BJ (cell line): ENCODE measurements around the gene NECAB3. TPM values are rescaled to one million over a fixed set of nuclear protein-coding genes. Genes with fewer than 3 reads are reported as not detected.

ENCODE experiments used
- CTCF ChIA-PET: fragments of 350-600 bp; formaldehyde crosslinking; extraction: SDS; loops from one replicate; lab custom pipeline; 2021; ENCODE audit warnings: antibody characterized with exemption, inconsistent platforms; lab: Yijun Ruan, JAX
- POLR2A ChIA-PET: fragments of 300-600 bp; sonication (Branson Sonifier 250); formaldehyde crosslinking; extraction: SDS; loops from one replicate; lab custom pipeline; 2021; ENCODE audit warnings: antibody characterized with exemption; lab: Charles Lee
- DNase-seq: peaks from one replicate; pipeline ENCODE4 v3.0.0-alpha.2; 2011; ENCODE audit warnings: low read depth
- H3K27me3 ChIP-seq: 2 replicates; pipeline ENCODE4 v1.6.0; 2011; ENCODE audit warnings: low read length; ENCODE audit not compliant: control insufficient read depth, insufficient read depth
- H3K36me3 ChIP-seq: 2 replicates; pipeline ENCODE4 v1.5.1; 2011; ENCODE audit warnings: low read length; ENCODE audit not compliant: control insufficient read depth, insufficient read depth
- H3K4me3 ChIP-seq: 2 replicates; pipeline ENCODE4 v1.5.1; 2011; ENCODE audit warnings: low read depth, mild to moderate bottlenecking, control low read depth, low read length
- CTCF ChIP-seq: IDR thresholded peaks from 2 replicates; pipeline ENCODE4 v1.5.1; 2011; ENCODE audit warnings: low read depth, mild to moderate bottlenecking, control low read depth, inconsistent platforms, low read length, moderate library complexity; ENCODE audit not compliant: insufficient read depth
- polyA plus RNA-seq: library from polyadenylated mRNA; depleted of rRNA; stranded (reverse); fragments of >200 nt; gene quantifications from 2 replicates; pipeline ENCODE4 v1.2.3, GENCODE V29; 2011

The NECAB3 gene
- polyA plus RNA-seq, 1 experiment: 20.2 TPM

GRCh38 chr20:33680686-33681085, 6.5 kb upstream of the NECAB3 start:
- Histone ChIP-seq H3K4me3 (no peak overlapping the region), H3K27me3 (no peaks in the 10 kb centered on the region), H3K36me3 (no peaks in the 10 kb centered on the region)
- TF ChIP-seq CTCF: no peak
- POLR2A ChIA-PET: no interaction called here
- CTCF ChIA-PET: interaction anchor here (3.3 kb wide), 1 partner anchor 13 kb away, joined by 16 read pairs; the partner anchor contains the start of gene ACTL10
- DNase-seq: no peak

GRCh38 chr20:33679758-33680485, 5.7 kb upstream of the NECAB3 start:
- Histone ChIP-seq H3K36me3 (no peaks in the 10 kb centered on the region), H3K4me3 (no peak overlapping the region), H3K27me3 (no peaks in the 10 kb centered on the region)
- TF ChIP-seq CTCF: no peak
- DNase-seq: no peak
- CTCF ChIA-PET: interaction anchor here (3.3 kb wide), 1 partner anchor 12 kb away, joined by 16 read pairs; the partner anchor contains the start of gene ACTL10
- POLR2A ChIA-PET: no interaction called here

- TF ChIP-seq CTCF: no peak
These were observed 3.9 kb upstream of the NECAB3 start for GRCh38 chr20:33677991-33678702.

DNA sequence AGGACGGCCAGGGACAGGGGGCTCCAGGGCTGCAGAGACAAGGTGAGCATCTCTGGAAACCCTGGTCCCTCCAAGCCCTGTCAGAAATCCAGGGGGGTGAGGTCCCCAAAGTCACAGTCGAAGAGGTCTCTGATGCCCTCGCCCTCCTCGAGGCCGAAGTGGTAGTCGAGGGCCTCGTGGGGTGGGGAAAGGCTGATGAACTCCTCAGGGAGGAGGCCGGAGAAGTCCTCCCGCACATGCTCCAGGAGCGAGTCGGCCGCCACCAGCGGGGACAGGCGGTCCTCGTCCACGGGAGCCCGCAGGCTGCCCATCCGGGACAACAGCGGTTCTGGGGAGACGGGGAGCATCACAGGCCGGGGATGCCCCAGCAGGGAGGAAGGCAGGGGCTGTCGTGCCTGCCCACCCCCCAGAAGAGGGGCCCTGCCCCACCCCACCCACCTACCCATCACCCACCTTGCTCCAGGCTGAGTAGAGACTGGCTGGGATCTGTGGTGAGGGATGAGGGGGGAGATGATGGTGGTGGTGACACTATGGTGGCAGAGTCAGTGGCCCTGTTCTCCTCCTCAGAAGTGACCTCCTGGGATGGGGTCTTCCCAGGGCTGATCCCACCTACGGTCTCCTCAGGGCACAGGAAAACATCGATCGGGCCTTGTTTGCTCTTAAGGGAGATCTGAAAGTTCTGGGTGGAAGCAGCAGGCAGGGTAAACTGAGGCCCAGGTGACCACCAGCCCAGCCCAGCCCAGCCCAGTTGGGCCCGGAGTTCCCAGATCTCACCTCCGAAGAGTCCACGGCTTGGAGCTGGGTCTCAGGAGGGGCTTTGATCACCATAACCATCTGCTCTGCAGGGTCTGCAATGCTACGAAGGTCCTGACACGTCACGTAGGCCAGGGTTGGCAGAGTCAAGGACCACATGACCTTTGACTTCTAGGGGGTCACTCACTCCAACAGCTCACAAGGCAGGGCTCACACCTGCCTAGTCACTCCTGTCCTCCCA, 2.7 kb upstream of the NECAB3 start:
- Histone ChIP-seq H3K27me3 (no peaks in the 10 kb centered on the region), H3K36me3 (no peaks in the 10 kb centered on the region), H3K4me3 (no peak overlapping the region)
- ChIA-PET CTCF (interaction anchor here (2.2 kb wide), 1 partner anchor 10 kb away, joined by 9 read pairs; the partner anchor contains the start of gene ACTL10), POLR2A (no interaction called here)
- no peak for TF ChIP-seq CTCF
- DNase-seq: no peak

More at GRCh38 chr20:33677991-33678702, 3.9 kb upstream of the NECAB3 start:
- DNase-seq: no peak
- ChIA-PET POLR2A (no interaction called here), CTCF (no interaction called here)
- no peak overlapping the region for H3K4me3 ChIP-seq
- H3K27me3 ChIP-seq: no peaks in the 10 kb centered on the region
- H3K36me3 ChIP-seq: no peaks in the 10 kb centered on the region
